Activated CD8-positive, alpha-beta T cell treated with anti-CD3 and anti-CD28 coated beads for 36 hours (primary cell): Measurements from ENCODE around the gene SBNO2. TPM values are rescaled to one million over a fixed set of nuclear protein-coding genes. Genes with fewer than 3 reads are reported as not detected.
A peak's percentile ranks its signal among the peaks of the same experiment; 100 is the strongest.

Experiments
- ATAC-seq: fragments of 200-7000 bp; cut with Tn5 transposase; one replicate; pipeline ENCODE4 v1.10.0; 2021; ENCODE audit warnings: mild to moderate bottlenecking, moderate library complexity
- CTCF ChIA-PET: fragments of 350-600 bp; sonication (Branson Sonifier 250); formaldehyde crosslinking; loops from one replicate; lab custom pipeline; 2021; ENCODE audit warnings: antibody characterized with exemption; lab: Charles Lee
- POLR2A ChIA-PET: fragments of 350-600 bp; sonication (Branson Sonifier 250); formaldehyde crosslinking; loops from one replicate; lab custom pipeline; 2021; ENCODE audit warnings: antibody characterized with exemption; lab: Charles Lee
- DNase-seq: peaks from one replicate; pipeline ENCODE4 v3.0.0-alpha.2; 2020
- H3K27ac Mint-ChIP-seq: one replicate; pipeline ENCODE4 v1.8.0; 2021; ENCODE audit warnings: mild to moderate bottlenecking, mixed read lengths
- H3K27me3 Mint-ChIP-seq: one replicate; pipeline ENCODE4 v1.8.0; 2021; ENCODE audit warnings: mixed read lengths
- H3K36me3 Mint-ChIP-seq: one replicate; pipeline ENCODE4 v1.8.0; 2021; ENCODE audit warnings: low read depth, mixed read lengths
- H3K4me1 Mint-ChIP-seq: one replicate; pipeline ENCODE4 v1.8.0; 2021; ENCODE audit warnings: low read depth, mixed read lengths
- H3K4me3 Mint-ChIP-seq: one replicate; pipeline ENCODE4 v1.8.0; 2021; ENCODE audit warnings: mild to moderate bottlenecking, moderate library complexity, mixed read lengths
- H3K9me3 Mint-ChIP-seq: one replicate; pipeline ENCODE4 v1.8.0; 2021; ENCODE audit warnings: mixed read lengths
- intact Hi-C: fragments of 100-400 bp; cut with micrococcal nuclease; formaldehyde crosslinking; loops from one replicate; pipeline ENCODE4 v1.10.0; 2022
- total RNA-seq, 2 experiments: library from RNA; stranded (reverse); gene quantifications; one replicate each; pipeline ENCODE4 v1.2.3, GENCODE V29; 2021
- TF ChIP-seq, protein P1 (sequence below): fragments of 200-600 bp; IDR thresholded peaks from one replicate; pipeline ENCODE4 v1.8.0; 2022; ENCODE audit warnings: antibody characterized with exemption, mild to moderate bottlenecking

The SBNO2 gene
- total RNA-seq, 2 experiments from 2014 or later, result 41.7 to 42.0 TPM

DNA sequence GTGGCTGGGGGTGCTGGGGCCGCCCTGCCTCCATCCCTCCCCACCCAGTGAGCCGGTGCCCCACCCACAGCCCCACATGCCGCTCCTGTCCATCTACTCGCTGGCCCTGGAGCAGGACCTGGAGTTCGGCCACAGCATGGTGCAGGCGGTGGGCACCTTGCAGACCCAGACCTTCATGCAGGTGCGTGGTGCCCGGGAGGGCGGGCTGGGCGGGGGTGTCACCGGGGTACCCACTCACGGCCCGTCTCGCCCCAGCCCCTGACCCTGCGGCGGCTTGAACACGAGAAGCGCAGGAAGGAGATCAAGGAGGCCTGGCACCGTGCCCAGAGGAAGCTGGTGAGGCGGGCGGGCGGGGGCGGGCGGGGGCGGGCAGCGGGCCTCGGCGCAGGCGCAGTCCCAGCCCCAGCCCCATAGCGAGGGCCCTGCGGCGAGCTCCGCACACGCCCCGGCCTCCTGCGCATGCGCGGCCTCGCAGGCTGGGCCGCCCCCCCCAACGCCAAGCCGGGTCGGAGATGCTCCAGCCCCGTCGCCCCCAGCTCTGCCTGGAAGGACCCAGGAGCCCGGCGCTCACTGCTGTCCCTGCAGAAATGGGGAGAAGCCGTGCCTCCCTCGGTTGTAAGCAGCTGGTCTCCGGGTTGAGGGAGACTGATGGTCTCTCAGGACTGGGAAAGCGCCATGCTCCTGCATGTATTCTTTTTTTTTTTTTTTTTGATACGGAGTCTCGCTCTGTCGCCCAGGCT is 99.4 kb downstream of the SBNO2 start:
- Mint-ChIP-seq H3K4me3 (peak overlapping the region; percentile 24), H3K27ac (peak overlapping the region; percentile 83), H3K27me3 (no peaks in the 10 kb centered on the region), H3K4me1 (peaks cover 58% of the 10 kb centered on the region), H3K9me3 (no peaks in the 10 kb centered on the region), H3K36me3 (peaks cover 59% of the 10 kb centered on the region)
- intact Hi-C loops, result loop anchor here (5.0 kb wide), 1 partner anchor 47 kb away; the partner anchor contains the start of gene CNN2
- ATAC-seq (peak; percentile 32), DNase-seq (peak; percentile 92)
- TF ChIP-seq, protein P1, sequence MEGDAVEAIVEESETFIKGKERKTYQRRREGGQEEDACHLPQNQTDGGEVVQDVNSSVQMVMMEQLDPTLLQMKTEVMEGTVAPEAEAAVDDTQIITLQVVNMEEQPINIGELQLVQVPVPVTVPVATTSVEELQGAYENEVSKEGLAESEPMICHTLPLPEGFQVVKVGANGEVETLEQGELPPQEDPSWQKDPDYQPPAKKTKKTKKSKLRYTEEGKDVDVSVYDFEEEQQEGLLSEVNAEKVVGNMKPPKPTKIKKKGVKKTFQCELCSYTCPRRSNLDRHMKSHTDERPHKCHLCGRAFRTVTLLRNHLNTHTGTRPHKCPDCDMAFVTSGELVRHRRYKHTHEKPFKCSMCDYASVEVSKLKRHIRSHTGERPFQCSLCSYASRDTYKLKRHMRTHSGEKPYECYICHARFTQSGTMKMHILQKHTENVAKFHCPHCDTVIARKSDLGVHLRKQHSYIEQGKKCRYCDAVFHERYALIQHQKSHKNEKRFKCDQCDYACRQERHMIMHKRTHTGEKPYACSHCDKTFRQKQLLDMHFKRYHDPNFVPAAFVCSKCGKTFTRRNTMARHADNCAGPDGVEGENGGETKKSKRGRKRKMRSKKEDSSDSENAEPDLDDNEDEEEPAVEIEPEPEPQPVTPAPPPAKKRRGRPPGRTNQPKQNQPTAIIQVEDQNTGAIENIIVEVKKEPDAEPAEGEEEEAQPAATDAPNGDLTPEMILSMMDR, result no peak
- ChIA-PET POLR2A (interaction anchor here (0.6 to 12.2 kb wide), 7 partner anchors 7 to 58 kb away, joined by 3 to 148 read pairs (median 5); partner anchors contain the start of genes ARHGAP45, CNN2, GPX4 and RNU6-2), CTCF (interaction anchor here (0.6 to 1.8 kb wide), 7 partner anchors 10 to 192 kb away, joined by 3 to 5 read pairs (median 4); partner anchors contain the start of gene RNU6-2)

DNA sequence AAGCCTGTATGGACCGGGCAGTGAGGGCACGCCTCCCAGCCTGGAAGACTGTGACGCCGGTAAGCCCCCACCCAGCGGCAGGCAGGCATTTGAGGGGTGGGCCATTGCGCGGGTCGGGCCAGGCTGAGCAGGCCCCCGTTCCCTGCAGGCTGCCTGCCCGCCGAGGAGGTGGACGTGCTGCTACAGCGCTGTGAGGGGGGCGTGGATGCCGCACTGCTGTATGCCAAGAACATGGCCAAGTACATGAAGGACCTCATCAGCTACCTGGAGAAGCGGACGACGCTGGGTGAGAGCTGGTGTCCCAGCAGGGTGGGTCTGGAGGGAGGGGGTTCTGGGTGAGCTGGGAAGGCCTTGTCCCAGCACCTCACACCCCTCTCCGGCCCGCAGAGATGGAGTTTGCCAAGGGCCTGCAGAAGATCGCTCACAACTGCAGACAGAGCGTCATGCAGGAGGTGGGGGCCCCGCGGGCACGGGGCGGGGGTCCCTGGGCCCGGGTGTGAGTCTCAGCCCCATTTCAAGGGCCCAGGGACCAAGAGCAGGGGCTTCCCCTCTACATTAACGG is 100.0 kb downstream of the SBNO2 start:
- peaks cover 62% of the 10 kb centered on the region for H3K36me3 Mint-ChIP-seq
- H3K9me3 Mint-ChIP-seq, result no peaks in the 10 kb centered on the region
- POLR2A ChIA-PET, result interaction anchor here (0.8 to 12.2 kb wide), 4 partner anchors 14 to 58 kb away, joined by 4 to 148 read pairs (median 6); partner anchors contain the start of genes GPX4 and RNU6-2
- CTCF ChIA-PET, result interaction anchor here (1.1 to 1.8 kb wide), 4 partner anchors 9 to 192 kb away, joined by 4 to 5 read pairs (median 4); no protein-coding TSS in a partner anchor
- intact Hi-C loops, result no loop called here
- peak overlapping the region; percentile 69 for H3K27ac Mint-ChIP-seq
- H3K4me1 Mint-ChIP-seq, result peaks cover 58% of the 10 kb centered on the region
- TF ChIP-seq, protein P1, result no peak
- no peak for ATAC-seq
- no peaks in the 10 kb centered on the region for H3K27me3 Mint-ChIP-seq
- no peak for DNase-seq
- peak overlapping the region; percentile 33 for H3K4me3 Mint-ChIP-seq

DNA sequence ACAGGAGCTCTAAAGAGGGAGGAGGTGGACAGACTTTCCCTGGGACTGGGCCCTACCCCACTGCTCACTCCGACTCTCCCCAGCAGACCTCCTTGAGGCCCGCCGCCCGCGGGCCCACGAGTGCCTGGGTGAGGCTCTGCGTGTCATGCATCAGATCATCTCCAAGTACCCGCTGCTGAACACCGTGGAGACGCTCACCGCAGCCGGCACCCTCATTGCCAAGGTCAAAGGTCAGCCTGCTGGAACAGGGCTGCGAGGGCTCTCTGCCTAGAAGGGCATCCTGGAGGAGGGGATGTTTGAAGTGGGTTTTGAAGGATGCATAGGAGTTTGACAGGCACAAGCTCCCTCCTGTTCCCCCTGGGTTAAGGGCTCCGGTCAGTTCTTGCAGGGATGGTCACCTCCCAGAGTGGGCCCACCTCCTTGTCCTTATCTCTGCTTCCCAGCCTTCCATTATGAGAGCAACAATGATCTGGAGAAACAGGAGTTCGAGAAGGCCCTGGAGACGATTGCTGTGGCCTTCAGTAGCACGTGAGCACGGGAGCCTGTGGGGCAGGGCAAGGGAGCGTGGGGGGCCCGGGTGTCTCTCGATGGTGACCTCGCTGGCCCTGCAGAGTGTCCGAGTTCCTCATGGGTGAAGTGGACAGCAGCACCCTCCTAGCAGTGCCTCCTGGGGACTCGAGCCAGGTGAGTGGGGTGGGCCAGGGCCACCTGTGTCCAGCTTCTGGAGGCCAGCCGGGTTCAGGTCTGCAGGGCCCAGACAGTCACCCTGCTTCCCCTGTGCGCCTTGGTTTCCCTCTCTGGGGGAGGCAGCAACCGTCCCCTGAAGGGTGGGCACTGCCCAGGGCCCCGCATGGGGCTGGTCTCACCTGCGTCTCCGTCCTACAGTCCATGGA is 100.8 kb downstream of the SBNO2 start:
- ATAC-seq (no peak), DNase-seq (peak; percentile 47)
- Mint-ChIP-seq H3K36me3 (peaks cover 67% of the 10 kb centered on the region), H3K4me1 (peaks cover 60% of the 10 kb centered on the region), H3K4me3 (no peak overlapping the region), H3K9me3 (no peaks in the 10 kb centered on the region), H3K27ac (no peak overlapping the region), H3K27me3 (no peaks in the 10 kb centered on the region)
- POLR2A ChIA-PET, result interaction anchor here (0.8 to 12.2 kb wide), 9 partner anchors 7 to 59 kb away, joined by 3 to 148 read pairs (median 4); no protein-coding TSS in a partner anchor
- intact Hi-C loops, result no loop called here
- CTCF ChIA-PET, result interaction anchor here (1.0 to 1.6 kb wide), 3 partner anchors 8 to 193 kb away, joined by 3 to 4 read pairs (median 3); no protein-coding TSS in a partner anchor
- TF ChIP-seq, protein P1, result no peak

- ChIA-PET POLR2A (interaction anchor here (0.8 to 12.2 kb wide), 9 partner anchors 8 to 47 kb away, joined by 3 to 148 read pairs (median 4); partner anchors contain the start of gene CNN2), CTCF (interaction anchor here (1.0 to 1.6 kb wide), 2 partner anchors 172 to 194 kb away, joined by 3 read pairs; no protein-coding TSS in a partner anchor)
- Mint-ChIP-seq H3K4me1 (peaks cover 53% of the 10 kb centered on the region), H3K9me3 (no peaks in the 10 kb centered on the region), H3K27ac (peak overlapping the region; percentile 84), H3K27me3 (no peaks in the 10 kb centered on the region), H3K36me3 (peaks cover 63% of the 10 kb centered on the region), H3K4me3 (peak overlapping the region; percentile 71)
- TF ChIP-seq, protein P1, result no peak
- ATAC-seq (no peak), DNase-seq (no peak)
- intact Hi-C loops, result no loop called here
Measured at GRCh38 chr19:1072371-1073015, 101.6 kb downstream of the SBNO2 start.
